IMR-90 (cell line): Measurements from ENCODE around the gene VSIG10L2. TPM values are rescaled to one million over a fixed set of nuclear protein-coding genes. Genes with fewer than 3 reads are reported as not detected.

Experiments
- ATAC-seq: fragments of 200-7000 bp; cut with Tn5 transposase; 2 replicates; pipeline ENCODE4 v1.9.1; 2020; ENCODE audit warnings: low read depth, mild to moderate bottlenecking, moderate library complexity
- BruUV-seq: library from RNA; stranded (reverse); fragments of 400-500 nt; replicated peaks from 2 replicates; lab custom pipeline; 2021; lab: Mats Ljungman, UMichigan
- CTCF ChIA-PET: fragments of 300-600 bp; formaldehyde crosslinking; extraction: SDS; loops from one replicate; lab custom pipeline; 2021; ENCODE audit warnings: antibody characterized with exemption; lab: Yijun Ruan, JAX
- POLR2A ChIA-PET: fragments of 300-600 bp; sonication (Branson Sonifier 250); formaldehyde crosslinking; loops from one replicate; lab custom pipeline; 2022; ENCODE audit warnings: antibody characterized with exemption; ENCODE audit not compliant: unreplicated experiment; lab: Charles Lee
- DNase-seq: peaks from one replicate; pipeline ENCODE4 v3.0.0; 2013
- H2AFZ ChIP-seq: replicated peaks from 2 replicates; pipeline ENCODE3; 2013; ENCODE audit warnings: low read length, mild to moderate bottlenecking; ENCODE audit not compliant: poor library complexity
- H2AK5ac ChIP-seq: 2 replicates; pipeline ENCODE4 v1.6.1; 2013; ENCODE audit warnings: low read depth, low read length, inconsistent platforms
- H2AK9ac ChIP-seq: replicated peaks from 2 replicates; pipeline ENCODE3; 2013; ENCODE audit warnings: mild to moderate bottlenecking, low read depth, low read length, moderate library complexity; ENCODE audit not compliant: poor library complexity
- H2BK120ac ChIP-seq: 2 replicates; pipeline ENCODE4 v1.6.1; 2013; ENCODE audit warnings: low read depth, low read length, inconsistent platforms
- H2BK15ac ChIP-seq: 3 replicates; pipeline ENCODE4 v1.6.1; 2013; ENCODE audit warnings: low read depth, low read length, inconsistent platforms
- H2BK20ac ChIP-seq: 2 replicates; pipeline ENCODE4 v1.6.1; 2013; ENCODE audit warnings: low read depth, mild to moderate bottlenecking, inconsistent platforms, low read length, moderate library complexity
- H2BK5ac ChIP-seq: 2 replicates; pipeline ENCODE4 v1.6.1; 2013; ENCODE audit warnings: mild to moderate bottlenecking, low read depth, low read length, inconsistent platforms; ENCODE audit not compliant: poor library complexity, severe bottlenecking
- H3K14ac ChIP-seq: replicated peaks from 2 replicates; pipeline ENCODE4 v1.6.1; 2013; ENCODE audit warnings: low read depth, low read length, inconsistent platforms
- H3K18ac ChIP-seq: 2 replicates; pipeline ENCODE4 v1.6.1; 2013; ENCODE audit warnings: low read depth, low read length, control low read depth
- H3K23ac ChIP-seq: 2 replicates; pipeline ENCODE4 v1.6.1; 2013; ENCODE audit warnings: low read depth, low read length, inconsistent platforms
- H3K27ac ChIP-seq: 2 replicates; pipeline ENCODE4 v1.5.1; 2013; ENCODE audit warnings: mild to moderate bottlenecking, control low read depth, low read length; ENCODE audit not compliant: insufficient read depth
- H3K27me3 ChIP-seq: 2 replicates; pipeline ENCODE4 v1.6.1; 2013; ENCODE audit warnings: low read length; ENCODE audit not compliant: control insufficient read depth, insufficient read depth
- H3K36me3 ChIP-seq: 2 replicates; pipeline ENCODE4 v1.6.1; 2013; ENCODE audit warnings: low read length, mixed read lengths; ENCODE audit not compliant: control insufficient read depth, insufficient read depth
- H3K4ac ChIP-seq: 2 replicates; pipeline ENCODE4 v1.6.1; 2013; ENCODE audit warnings: low read depth, low read length, inconsistent platforms
- H3K4me1 ChIP-seq: 2 replicates; pipeline ENCODE4 v1.6.1; 2013; ENCODE audit warnings: low read length, mixed read lengths; ENCODE audit not compliant: control insufficient read depth, insufficient read depth
- H3K4me2 ChIP-seq: 2 replicates; pipeline ENCODE4 v1.6.1; 2013; ENCODE audit warnings: low read depth, mild to moderate bottlenecking, control low read depth, low read length, moderate library complexity
- H3K4me3 ChIP-seq: 2 replicates; pipeline ENCODE4 v1.5.1; 2013; ENCODE audit warnings: low read depth, mild to moderate bottlenecking, control low read depth, low read length, moderate library complexity; ENCODE audit not compliant: insufficient read depth
- H3K56ac ChIP-seq: 2 replicates; pipeline ENCODE4 v1.6.1; 2013; ENCODE audit warnings: low read length, inconsistent platforms; ENCODE audit not compliant: insufficient read depth; ENCODE audit errors: extremely low read depth
- H3K79me1 ChIP-seq, 2 experiments: 2 replicates each; pipeline ENCODE4 v1.6.1; 2013; ENCODE audit warnings: low read length in 2 of 2, inconsistent platforms in 1 of 2, low read depth in 1 of 2
- H3K9ac ChIP-seq: 2 replicates; pipeline ENCODE4 v1.6.1; 2013; ENCODE audit warnings: low read depth, low read length, control low read depth
- H3K9me1 ChIP-seq: 2 replicates; pipeline ENCODE4 v1.6.1; 2013; ENCODE audit warnings: low read length, inconsistent platforms; ENCODE audit not compliant: insufficient read depth
- H3K9me3 ChIP-seq: 2 replicates; pipeline ENCODE4 v1.6.1; 2013; ENCODE audit warnings: low read length; ENCODE audit not compliant: control insufficient read depth, insufficient read depth
- H4K20me1 ChIP-seq: 2 replicates; pipeline ENCODE4 v1.6.1; 2013; ENCODE audit warnings: low read length, inconsistent platforms; ENCODE audit not compliant: insufficient read depth
- H4K5ac ChIP-seq: 2 replicates; pipeline ENCODE4 v1.6.1; 2013; ENCODE audit warnings: mild to moderate bottlenecking, low read depth, low read length, control low read depth
- H4K8ac ChIP-seq, 2 experiments: 2 replicates each; pipeline ENCODE4 v1.6.1; 2013; ENCODE audit warnings: low read depth in 2 of 2, low read length in 2 of 2, control low read depth in 1 of 2, inconsistent platforms in 1 of 2
- H4K91ac ChIP-seq: 2 replicates; pipeline ENCODE4 v1.6.1; 2013; ENCODE audit warnings: low read depth, low read length, inconsistent platforms; ENCODE audit not compliant: insufficient read depth
- CHD1 ChIP-seq: IDR thresholded peaks from 2 replicates; pipeline ENCODE4 v1.6.1; 2012; ENCODE audit warnings: low read depth, low read length, improper control_type of control experiment
- CTCF ChIP-seq: conservative IDR thresholded peaks from 2 replicates; pipeline ENCODE4 v1.5.1; 2012; ENCODE audit warnings: mild to moderate bottlenecking, low read depth, low read length, improper control_type of control experiment
- MAFK ChIP-seq: IDR thresholded peaks from 2 replicates; pipeline ENCODE4 v1.6.1; 2012; ENCODE audit warnings: low read depth, low read length, improper control_type of control experiment
- MAZ ChIP-seq: IDR thresholded peaks from 2 replicates; pipeline ENCODE4 v1.6.1; 2012; ENCODE audit warnings: low read depth, mild to moderate bottlenecking, low read length, improper control_type of control experiment, moderate library complexity, borderline replicate concordance
- MXI1 ChIP-seq: IDR thresholded peaks from 2 replicates; pipeline ENCODE4 v1.6.1; 2012; ENCODE audit warnings: low read depth, mild to moderate bottlenecking, low read length, moderate library complexity, borderline replicate concordance
- NFE2L2 ChIP-seq: fragments of 150-350 bp; IDR thresholded peaks from 2 replicates; pipeline ENCODE4 v1.6.1; 2016; ENCODE audit warnings: low read depth, mild to moderate bottlenecking, low read length
- POLR2A ChIP-seq: IDR thresholded peaks from 2 replicates; pipeline ENCODE4 v1.6.1; 2012; ENCODE audit warnings: mild to moderate bottlenecking, low read depth, low read length
- RAD21 ChIP-seq: IDR thresholded peaks from 2 replicates; pipeline ENCODE4 v1.6.1; 2012; ENCODE audit warnings: low read length, improper control_type of control experiment
- RCOR1 ChIP-seq: IDR thresholded peaks from 2 replicates; pipeline ENCODE4 v1.6.1; 2012; ENCODE audit warnings: mild to moderate bottlenecking, low read length, improper control_type of control experiment; ENCODE audit not compliant: insufficient replicate concordance
- RFX5 ChIP-seq: IDR thresholded peaks from 2 replicates; pipeline ENCODE4 v1.8.0; 2012; ENCODE audit warnings: low read depth, mild to moderate bottlenecking, low read length, moderate library complexity
- SMC3 ChIP-seq: fragments of 150-350 bp; IDR thresholded peaks from 2 replicates; pipeline ENCODE4 v1.6.1; 2016; ENCODE audit warnings: low read depth, mild to moderate bottlenecking, antibody characterized with exemption, low read length, moderate library complexity
- WGBS, 2 experiments: methylation state at CpG; one replicate each; pipeline versions ENCODE4 v1.1.5 to v1.1.7; 2013; ENCODE audit warnings: missing lambda C conversion rate in 2 of 2; ENCODE audit not compliant: insufficient read length in 1 of 2; ENCODE audit errors: extremely low coverage in 2 of 2; 5-methylcytosine and 5-hydroxymethylcytosine counted together
- dilution Hi-C: fragments of 300-500 bp; cut with HindIII; formaldehyde crosslinking; loops from one replicate; pipeline ENCODE4 v1.14.3; 2018; ENCODE audit warnings: low sequenced_read_pairs; ENCODE audit not compliant: unreplicated experiment
- in situ Hi-C: fragments of 300-500 bp; cut with MboI; formaldehyde crosslinking; loops from 3 replicates; pipeline ENCODE4 v1.14.3; 2019; ENCODE audit warnings: low sequenced_read_pairs, inconsistent platforms, mixed read lengths
- intact Hi-C: fragments of 100-400 bp; cut with micrococcal nuclease; formaldehyde crosslinking; loops from 2 replicates; pipeline ENCODE4 v1.10.0; 2022
- polyA plus RNA-seq, 3 experiments: library from polyadenylated mRNA; depleted of rRNA; stranded (reverse); fragments of >200 nt; gene quantifications; 2 replicates each; pipeline ENCODE4 v1.2.3, GENCODE V29; 2012; ENCODE audit warnings: low replicate concordance in 1 of 3
- total RNA-seq: library from RNA; depleted of rRNA; stranded (reverse); fragments of >200 nt; gene quantifications from 2 replicates; pipeline ENCODE4 v1.2.3, GENCODE V29; 2012
- TF ChIP-seq, protein P1 (sequence below): fragments of 150-350 bp; IDR thresholded peaks from 2 replicates; pipeline ENCODE4 v1.6.1; 2016; ENCODE audit warnings: low read depth, mild to moderate bottlenecking, low read length, moderate library complexity, borderline replicate concordance

The VSIG10L2 gene
- total and polyA plus RNA-seq, 2 of the 4 experiments (the other 2 are of a cell fraction) = under 0.01 TPM; not detected in 1

- Histone ChIP-seq H3K4me2 (no peak overlapping the region), H4K5ac (no peak overlapping the region), H2BK15ac (no peak overlapping the region), H2BK120ac (no peak overlapping the region), H4K20me1 (no peaks in the 10 kb centered on the region), H3K9ac (no peak overlapping the region), H3K4ac (no peak overlapping the region), H2AK5ac (no peak overlapping the region), H2AFZ (no peak overlapping the region), H3K18ac (no peak overlapping the region), H2BK5ac (no peak overlapping the region), H3K9me1 (no peaks in the 10 kb centered on the region), H3K4me1 (no peaks in the 10 kb centered on the region), H3K56ac (no peak overlapping the region), H3K14ac (no peak overlapping the region), H3K79me1 (no peaks in the 10 kb centered on the region), H3K27ac (no peak overlapping the region), H4K91ac (no peak overlapping the region), H3K36me3 (no peaks in the 10 kb centered on the region), H4K8ac (no peak overlapping the region), H3K4me3 (no peak overlapping the region), H2BK20ac (no peak overlapping the region), H3K27me3 (peaks cover 3% of the 10 kb centered on the region; the same call in 1 of the 2 replicates), H2AK9ac (no peak overlapping the region), H3K23ac (no peak overlapping the region), H3K9me3 (no peaks in the 10 kb centered on the region)
- no peak for ATAC-seq
- no peak for DNase-seq
- ChIA-PET CTCF (no interaction called here), POLR2A (no interaction called here)
- in situ Hi-C loops = no loop called here
- dilution Hi-C loops = no loop called here
- TF ChIP-seq RCOR1 (no peak), MAFK (no peak), NFE2L2 (no peak), MAZ (no peak), SMC3 (no peak), MXI1 (no peak), RAD21 (no peak), RFX5 (no peak), POLR2A (no peak), CTCF (no peak), CHD1 (no peak)
- TF ChIP-seq, protein P1, sequence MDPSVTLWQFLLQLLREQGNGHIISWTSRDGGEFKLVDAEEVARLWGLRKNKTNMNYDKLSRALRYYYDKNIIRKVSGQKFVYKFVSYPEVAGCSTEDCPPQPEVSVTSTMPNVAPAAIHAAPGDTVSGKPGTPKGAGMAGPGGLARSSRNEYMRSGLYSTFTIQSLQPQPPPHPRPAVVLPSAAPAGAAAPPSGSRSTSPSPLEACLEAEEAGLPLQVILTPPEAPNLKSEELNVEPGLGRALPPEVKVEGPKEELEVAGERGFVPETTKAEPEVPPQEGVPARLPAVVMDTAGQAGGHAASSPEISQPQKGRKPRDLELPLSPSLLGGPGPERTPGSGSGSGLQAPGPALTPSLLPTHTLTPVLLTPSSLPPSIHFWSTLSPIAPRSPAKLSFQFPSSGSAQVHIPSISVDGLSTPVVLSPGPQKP = no peak
- 91% methylated on average over 4 of the region's 6 CpGs; no CpG with 5 or more reads in 1 of the 2 experiments for WGBS, 2 experiments
- BruUV-seq = no TSS peak
- intact Hi-C loops = no loop called here
Measured at GRCh38 chr11:125999234-125999880, 53.5 kb downstream of the VSIG10L2 start.
